A549 (cell line): ENCODE measurements around the gene CAMTA1. TPM values are rescaled to one million over a fixed set of nuclear protein-coding genes. Genes with fewer than 3 reads are reported as not detected.
A peak's percentile ranks its signal among the peaks of the same experiment; 100 is the strongest.

Experiments used
- ATAC-seq, 2 experiments: fragments of 200-7000 bp in 1 of 2; fragments of >200 bp in 1 of 2; cut with Nextera tagmentation in 1 of 2; cut with Tn5 transposase in 1 of 2; 3 replicates each; pipeline versions ENCODE4 v1.8.0 to v1.9.1; 2018 to 2020; ENCODE audit warnings: mild to moderate bottlenecking in 1 of 2, moderate library complexity in 1 of 2
- CTCF ChIA-PET: fragments of 300-600 bp; sonication (Branson Sonifier 250); formaldehyde crosslinking; extraction: SDS; loops from one replicate; lab custom pipeline; 2021; ENCODE audit warnings: antibody characterized with exemption, inconsistent platforms; lab: Yijun Ruan, JAX
- POLR2A ChIA-PET: fragments of 350-600 bp; formaldehyde crosslinking; extraction: SDS; loops from one replicate; lab custom pipeline; 2021; ENCODE audit warnings: antibody characterized with exemption, inconsistent platforms; lab: Yijun Ruan, JAX
- DNase-seq, 2 experiments: peaks; one replicate each; pipeline versions ENCODE4 v3.0.0 to v3.0.0-alpha.2; 2011 to 2016; ENCODE audit warnings: low read depth in 1 of 2, low spot score in 1 of 2
- FAIRE-seq: peaks from 2 replicates; lab custom pipeline; 2011; peaks lifted over from hg19 to GRCh38; lab: Jason Lieb, UNC
- H3K27ac ChIP-seq, 2 experiments: fragments of >200 bp; sonication (Bioruptor Twin); formaldehyde crosslinking; 3 replicates each; pipeline ENCODE4 v1.5.1; 2016 to 2017
- H3K4me1 ChIP-seq: fragments of >200 bp; sonication (Bioruptor Twin); formaldehyde crosslinking; 3 replicates; pipeline ENCODE4 v1.6.1; 2016
- H3K4me2 ChIP-seq: fragments of >200 bp; sonication (Bioruptor Twin); formaldehyde crosslinking; 3 replicates; pipeline ENCODE4 v1.6.1; 2016
- H3K4me3 ChIP-seq: fragments of >200 bp; sonication (Bioruptor Twin); formaldehyde crosslinking; 3 replicates; pipeline ENCODE4 v1.5.1; 2016
- H3K9me3 ChIP-seq: fragments of >200 bp; sonication (Bioruptor Twin); formaldehyde crosslinking; 3 replicates; pipeline ENCODE4 v1.6.1; 2016
- ATOH8 ChIP-seq: fragments of 250-450 bp; sonication (Bioruptor Pico); IDR thresholded peaks from 2 replicates; pipeline ENCODE4 v1.5.0; 2020; ENCODE audit warnings: low read depth, mild to moderate bottlenecking, moderate library complexity
- BHLHE40 ChIP-seq: IDR thresholded peaks from 2 replicates; pipeline ENCODE4 v1.6.1; 2012; ENCODE audit warnings: low read depth, low read length, inconsistent platforms
- CTCF ChIP-seq: fragments of >200 bp; sonication (Bioruptor Twin); formaldehyde crosslinking; IDR thresholded peaks from 3 replicates; pipeline ENCODE4 v1.5.1; 2016
- E2F6 ChIP-seq: IDR thresholded peaks from 2 replicates; pipeline ENCODE4 v1.6.1; 2012; ENCODE audit warnings: low read depth, borderline replicate concordance
- EHF ChIP-seq: fragments of 250-450 bp; sonication (Bioruptor Pico); IDR thresholded peaks from 2 replicates; pipeline ENCODE4 v1.5.0; 2020; ENCODE audit warnings: mild to moderate bottlenecking
- ELK1 ChIP-seq: fragments of 150-350 bp; IDR thresholded peaks from 2 replicates; pipeline ENCODE4 v1.6.1; 2014; ENCODE audit warnings: low read depth, mild to moderate bottlenecking, low read length
- ESRRA ChIP-seq: fragments of 150-350 bp; IDR thresholded peaks from 2 replicates; pipeline ENCODE4 v1.6.1; 2014; ENCODE audit warnings: mild to moderate bottlenecking, low read length, borderline replicate concordance
- HDAC2 ChIP-seq: fragments of 200-600 bp; sonication (generic); IDR thresholded peaks from 2 replicates; pipeline ENCODE4 v1.6.1; 2016
- HES2 ChIP-seq: fragments of >200 bp; sonication (Bioruptor Twin); formaldehyde crosslinking; IDR thresholded peaks from 2 replicates; pipeline ENCODE4 v1.6.1; 2016
- HEYL ChIP-seq: fragments of 250-450 bp; sonication (Bioruptor Pico); IDR thresholded peaks from 2 replicates; pipeline ENCODE4 v1.8.0; 2021; ENCODE audit warnings: mild to moderate bottlenecking, moderate library complexity
- HOXA7 ChIP-seq: fragments of 250-450 bp; sonication (Bioruptor Pico); IDR thresholded peaks from 2 replicates; pipeline ENCODE4 v1.5.0; 2020; ENCODE audit warnings: mild to moderate bottlenecking, moderate library complexity
- JUN ChIP-seq, 2 experiments: fragments of >200 bp; sonication (Bioruptor Twin); formaldehyde crosslinking; IDR thresholded peaks; 2 replicates in 1 of 2; 3 replicates in 1 of 2; pipeline ENCODE4 v1.6.1; 2016 to 2017
- KDM1A ChIP-seq: fragments of 200-600 bp; sonication (generic); IDR thresholded peaks from 2 replicates; pipeline ENCODE4 v1.6.1; 2016; ENCODE audit warnings: low read depth, mild to moderate bottlenecking
- MAFK ChIP-seq: fragments of 450-650 bp; IDR thresholded peaks from 2 replicates; pipeline ENCODE4 v1.6.1; 2014; ENCODE audit not compliant: partially characterized antibody
- MAX ChIP-seq: IDR thresholded peaks from 2 replicates; pipeline ENCODE4 v1.6.1; 2012
- NR3C1 ChIP-seq: fragments of >200 bp; sonication (Bioruptor Twin); formaldehyde crosslinking; IDR thresholded peaks from 3 replicates; pipeline ENCODE4 v1.6.1; 2017
- PBX3 ChIP-seq: IDR thresholded peaks from 2 replicates; pipeline ENCODE4 v1.6.1; 2012
- POLR2AphosphoS2 ChIP-seq: conservative IDR thresholded peaks from 2 replicates; pipeline ENCODE4 v1.6.1; 2012; ENCODE audit warnings: low read length, improper control_type of control experiment, inconsistent platforms
- RCOR1 ChIP-seq: fragments of 150-350 bp; IDR thresholded peaks from 2 replicates; pipeline ENCODE4 v1.6.1; 2014; ENCODE audit warnings: antibody characterized with exemption, low read length, low read depth
- RNF2 ChIP-seq: fragments of 200-600 bp; sonication (generic); IDR thresholded peaks from 2 replicates; pipeline ENCODE4 v1.6.1; 2016; ENCODE audit warnings: low read depth, mild to moderate bottlenecking, antibody characterized with exemption, moderate library complexity, borderline replicate concordance
- ZC3H11A ChIP-seq: fragments of 450-650 bp; IDR thresholded peaks from 2 replicates; pipeline ENCODE4 v1.6.1; 2014; ENCODE audit warnings: antibody characterized with exemption, mild to moderate bottlenecking
- WGBS: methylation state at CpG from one replicate; pipeline ENCODE4 v1.1.6; 2017; ENCODE audit errors: missing lambda C conversion rate; 5-methylcytosine and 5-hydroxymethylcytosine counted together
- polyA plus RNA-seq, 4 experiments: library from polyadenylated mRNA; depleted of rRNA in 3 of 4; stranded (reverse); fragments of >200 nt; fragmentation: RNase III in 1 of 4; extraction: RNeasy Plus Mini Kit Qiagen cat#74134 plus additional on column Dnase treatment in 1 of 4; gene quantifications; 2 replicates in 3 of 4; 3 replicates in 1 of 4; pipeline ENCODE4 v1.2.3, GENCODE V29; 2011 to 2017

Gene CAMTA1
- polyA plus RNA-seq, 2 of the 4 experiments (the other 2 are of a cell fraction): 58.8 to 75.0 TPM

GRCh38 chr1:7395251-7395650, 610.0 kb downstream of the CAMTA1 start (continued):
- TF ChIP-seq ESRRA: no peak

- 86% methylated on average over 1 of the region's 1 CpG for WGBS
- no peak for FAIRE-seq
- Histone ChIP-seq H3K4me1 (peaks cover 26% of the 10 kb centered on the region), H3K4me2 (no peak overlapping the region), H3K27ac (peak overlapping the region; percentile 80 to 99; a peak in 5 of 6 replicates), H3K4me3 (no peak overlapping the region), H3K9me3 (peaks cover 54% of the 10 kb centered on the region)
- TF ChIP-seq JUN (IDR thresholded peaks at IDR 0.05) (no peak), RCOR1 (no peak), EHF (CRISPR knock-in tag) (no peak), ELK1 (no peak), HEYL (no peak), NR3C1 (no peak)
- DNase-seq: no peak
- ChIA-PET CTCF (interaction anchor here (1.8 kb wide), 1 partner anchor 76 kb away, joined by 6 read pairs; no protein-coding TSS in a partner anchor), POLR2A (no interaction called here)
- ATAC-seq: no peak
These were observed 613.7 kb downstream of the CAMTA1 start for GRCh38 chr1:7398982-7399381.

- peak overlapping the region; percentile 80 to 99; a peak in 5 of 6 replicates for H3K27ac ChIP-seq
- DNase-seq (no peak), ATAC-seq (no peak), FAIRE-seq (no peak)
- TF ChIP-seq PBX3 (no peak), CTCF (no peak), E2F6 (no peak), ELK1 (no peak), MAFK (no peak), RCOR1 (no peak), MAX (no peak), HES2 (no peak), KDM1A (no peak), ZC3H11A (no peak), HDAC2 (no peak), POLR2AphosphoS2 (no peak), RNF2 (no peak), ATOH8 (CRISPR knock-in tag) (no peak), BHLHE40 (no peak), HOXA7 (CRISPR knock-in tag) (no peak)
- ChIA-PET CTCF (interaction anchor here (1.1 to 1.8 kb wide), 2 partner anchors 75 to 357 kb away, joined by 3 to 6 read pairs; no protein-coding TSS in a partner anchor), POLR2A (no interaction called here)
- H3K9me3 ChIP-seq: peaks cover 54% of the 10 kb centered on the region
- H3K4me3 ChIP-seq: no peak overlapping the region
- peaks cover 30% of the 10 kb centered on the region for H3K4me1 ChIP-seq
- WGBS: 89% methylated on average over 1 of the region's 1 CpG
- no peak overlapping the region for H3K4me2 ChIP-seq
These were observed 614.4 kb downstream of the CAMTA1 start for GRCh38 chr1:7399514-7400125.
